ENCODE measurements around the gene KDF1. TPM values are rescaled to one million over a fixed set of nuclear protein-coding genes. Genes with fewer than 3 reads are reported as not detected.

KDF1 gene
- total RNA-seq, 1 donor from 2014 or later: 7.4 TPM

GRCh38 chr1:26984291-26984690 is 24.0 kb upstream of the KDF1 start:
- H3K27me3 ChIP-seq: no peaks in the 10 kb centered on the region

DNA sequence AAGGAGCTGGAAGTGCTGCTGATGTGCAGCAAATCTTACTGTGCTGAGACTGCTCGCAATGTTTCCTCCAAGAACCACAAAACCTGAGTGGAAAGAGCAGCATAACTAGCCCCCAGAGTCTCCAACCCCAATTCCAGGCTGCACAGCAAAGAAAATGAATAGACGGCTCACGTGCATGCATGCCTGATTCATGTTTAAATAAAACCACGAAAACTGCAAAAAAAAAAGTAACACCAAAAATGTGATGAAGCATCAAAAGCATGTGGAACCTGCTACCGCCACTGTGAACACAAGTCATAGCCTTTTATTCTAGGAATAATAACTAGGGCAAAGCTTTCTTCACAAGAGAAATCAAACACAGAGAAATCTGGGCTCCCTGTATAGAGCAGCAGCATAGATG is 23.6 kb upstream of the KDF1 start:
- H3K9me3 ChIP-seq: no peaks in the 10 kb centered on the region
- TF ChIP-seq CTCF (IDR thresholded peaks at IDR 0.05) (no peak), POLR2A (IDR thresholded peaks at IDR 0.05) (no peak), POLR2AphosphoS5 (IDR thresholded peaks at IDR 0.05; ENCODE audit: insufficient read depth in 1 of 2, low read depth in 1 of 2) (no peak)
- no peaks in the 10 kb centered on the region for H3K4me1 ChIP-seq
- intact Hi-C loops (cut with DNase I): no loop called here
- no peaks in the 10 kb centered on the region for H3K27me3 ChIP-seq
- no peaks in the 10 kb centered on the region for H3K36me3 ChIP-seq
- no peak for DNase-seq (ENCODE audit: extremely low spot score in 2 of 2)
- H3K27ac ChIP-seq: no peak overlapping the region
- H3K4me3 ChIP-seq: no peak overlapping the region

More at GRCh38 chr1:26984291-26984690, 24.0 kb upstream of the KDF1 start:
- H3K4me1 ChIP-seq: no peaks in the 10 kb centered on the region
- H3K4me3 ChIP-seq: no peak overlapping the region
- no peak overlapping the region for H3K27ac ChIP-seq
- no peak for TF ChIP-seq CTCF (IDR thresholded peaks at IDR 0.05)
- TF ChIP-seq POLR2A (IDR thresholded peaks at IDR 0.05): no peak
- TF ChIP-seq POLR2AphosphoS5 (IDR thresholded peaks at IDR 0.05; ENCODE audit: insufficient read depth in 1 of 2, low read depth in 1 of 2): no peak
- intact Hi-C loops (cut with DNase I): no loop called here
- no peaks in the 10 kb centered on the region for H3K9me3 ChIP-seq
- DNase-seq (ENCODE audit: extremely low spot score in 2 of 2): no peak
- H3K36me3 ChIP-seq: no peaks in the 10 kb centered on the region

DNA sequence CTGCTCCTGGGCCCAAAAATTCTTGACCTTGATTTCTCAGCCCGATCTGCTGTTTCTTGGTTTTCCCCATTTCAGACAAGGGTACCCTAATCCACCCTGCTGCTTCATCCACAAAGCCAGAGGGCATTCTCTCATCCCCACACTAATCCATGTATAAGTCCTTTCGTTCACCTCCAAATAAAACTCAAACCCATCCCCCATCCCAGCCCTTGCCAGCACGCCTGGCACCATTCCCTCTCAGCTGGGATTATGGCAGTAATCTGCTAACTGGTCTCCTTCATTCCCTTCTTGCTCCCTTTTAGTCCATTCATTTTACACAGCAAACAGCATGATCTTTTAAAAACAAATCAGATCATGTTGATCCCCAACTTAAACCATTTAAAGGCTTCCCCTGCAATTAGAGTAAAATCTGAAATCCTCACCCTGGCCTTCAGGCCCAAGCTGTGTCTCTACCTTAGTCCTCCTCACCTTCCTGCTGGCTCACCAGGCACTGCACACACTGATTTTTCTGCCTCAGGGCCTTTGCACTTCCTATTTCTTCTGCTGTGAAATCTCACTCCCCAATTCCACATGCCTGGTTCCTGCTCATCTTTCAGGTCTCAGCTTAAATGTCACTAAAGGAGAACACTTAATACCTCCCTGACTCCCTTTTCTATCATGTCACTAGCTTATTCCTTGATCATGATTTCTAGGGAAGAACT is 21.0 kb upstream of the KDF1 start:
- DNase-seq (ENCODE audit: extremely low spot score in 2 of 2): no peak
- intact Hi-C loops (cut with DNase I): no loop called here
- Histone ChIP-seq H3K4me3 (no peak overlapping the region), H3K9me3 (no peaks in the 10 kb centered on the region), H3K36me3 (no peaks in the 10 kb centered on the region), H3K27ac (no peak overlapping the region), H3K4me1 (no peaks in the 10 kb centered on the region), H3K27me3 (no peaks in the 10 kb centered on the region)
- TF ChIP-seq CTCF (IDR thresholded peaks at IDR 0.05) (no peak), POLR2A (IDR thresholded peaks at IDR 0.05) (no peak), POLR2AphosphoS5 (IDR thresholded peaks at IDR 0.05; ENCODE audit: insufficient read depth in 1 of 2, low read depth in 1 of 2) (no peak)

DNA sequence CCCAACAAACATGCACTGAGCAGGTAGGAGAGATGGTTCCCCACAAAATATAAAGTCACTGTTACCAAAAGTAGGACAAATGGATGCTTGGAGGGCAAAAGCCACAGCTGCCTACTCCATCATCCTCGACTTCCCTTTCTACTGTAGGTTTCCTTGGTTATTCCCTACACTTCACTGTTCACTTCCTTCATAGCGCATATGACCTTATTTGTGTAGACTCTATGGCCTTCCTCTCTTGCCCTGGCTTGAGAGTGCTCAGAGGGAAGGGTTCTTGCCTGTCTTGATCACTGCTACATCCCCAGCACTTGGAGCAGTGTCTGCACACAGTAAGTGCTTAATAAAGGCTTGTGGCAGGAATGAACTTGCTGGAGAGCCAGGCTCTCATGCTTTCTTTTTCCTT is 18.6 kb upstream of the KDF1 start:
- no peak for DNase-seq (ENCODE audit: extremely low spot score in 2 of 2)
- intact Hi-C loops (cut with DNase I): no loop called here
- TF ChIP-seq POLR2AphosphoS5 (IDR thresholded peaks at IDR 0.05; ENCODE audit: insufficient read depth in 1 of 2, low read depth in 1 of 2) (no peak), CTCF (IDR thresholded peaks at IDR 0.05) (no peak), POLR2A (IDR thresholded peaks at IDR 0.05) (no peak)
- Histone ChIP-seq H3K36me3 (no peaks in the 10 kb centered on the region), H3K27ac (no peak overlapping the region), H3K9me3 (no peaks in the 10 kb centered on the region), H3K4me1 (no peaks in the 10 kb centered on the region), H3K27me3 (no peaks in the 10 kb centered on the region), H3K4me3 (no peak overlapping the region)

Measured in vagina (tissue), 2 donors.